K562 (cell line): Measurements from ENCODE around the gene NMRAL1. TPM values are rescaled to one million over a fixed set of nuclear protein-coding genes. Genes with fewer than 3 reads are reported as not detected.
A peak's percentile ranks its signal among the peaks of the same experiment; 100 is the strongest.

Experiments used
- ATF7 ChIP-seq: fragments of 450-650 bp; IDR thresholded peaks from 2 replicates; pipeline ENCODE4 v1.7.1; 2014; ENCODE audit warnings: mild to moderate bottlenecking, moderate library complexity
- ELF2 ChIP-seq: fragments of 250-450 bp; sonication (Bioruptor Pico); IDR thresholded peaks from 2 replicates; pipeline ENCODE4 v1.5.0; 2021; ENCODE audit warnings: mild to moderate bottlenecking
- FOXK2 ChIP-seq, 2 experiments: fragments of 450-650 bp; IDR thresholded peaks in 1 of 2; conservative IDR thresholded peaks in 1 of 2; 2 replicates each; pipeline ENCODE4 v1.6.1; 2016; ENCODE audit warnings: low read depth in 2 of 2, mild to moderate bottlenecking in 1 of 2
- MEIS2 ChIP-seq: fragments of 450-650 bp; IDR thresholded peaks from 2 replicates; pipeline ENCODE4 v1.6.1; 2014; ENCODE audit warnings: mild to moderate bottlenecking; ENCODE audit not compliant: partially characterized antibody
- NCOR1 ChIP-seq: fragments of 450-650 bp; IDR thresholded peaks from 2 replicates; pipeline ENCODE4 v1.6.1; 2016; ENCODE audit warnings: mild to moderate bottlenecking, moderate library complexity
- PRPF4 ChIP-seq: fragments of 200-400 bp; formaldehyde crosslinking; IDR thresholded peaks from one replicate; pipeline ENCODE4 v1.6.1; 2017; ENCODE audit warnings: low read length, low read depth, mild to moderate bottlenecking; ENCODE audit not compliant: insufficient read depth, poor library complexity, severe bottlenecking
- polyA plus RNA-seq, 8 experiments: library from polyadenylated mRNA; depleted of rRNA in 4 of 8; stranded (reverse) in 5 of 8; unstranded in 3 of 8; fragments of >200 nt; fragmentation: Nextera tagmentation in 2 of 8; fragmentation: Illumina TruSeq in 1 of 8; extraction: Ambion mirVana in 2 of 8; extraction: Trizol in 1 of 8; gene quantifications; 2 replicates each; pipeline versions ENCODE4 v1.2.1 to v1.2.3, GENCODE V29; 2011 to 2014; ENCODE audit warnings: inconsistent platforms in 1 of 8, missing spikeins in 1 of 8
- total RNA-seq, 7 experiments: library from RNA; depleted of rRNA in 6 of 7; stranded (reverse); fragments of >200 nt in 6 of 7; fragmentation: Illumina TruSeq in 2 of 7; extraction: Trizol in 2 of 7; gene quantifications; 2 replicates each; pipeline versions ENCODE4 v1.2.1 to v1.2.3, GENCODE V29; 2011 to 2021; ENCODE audit warnings: low replicate concordance in 1 of 7
- TF ChIP-seq, protein P1 (sequence below), 2 experiments: IDR thresholded peaks in 1 of 2; conservative IDR thresholded peaks in 1 of 2; 2 replicates each; pipeline ENCODE4 v1.6.1; 2016; ENCODE audit warnings: low read depth in 2 of 2, mild to moderate bottlenecking in 1 of 2, missing compliant biosample characterization in 1 of 2, missing genetic modification characterization in 1 of 2, moderate library complexity in 1 of 2
- TF ChIP-seq, protein P2 (sequence below): fragments of 250-450 bp; sonication (Bioruptor Pico); IDR thresholded peaks from 2 replicates; pipeline ENCODE4 v1.8.0; 2021; ENCODE audit warnings: mild to moderate bottlenecking, moderate library complexity
- TF ChIP-seq, protein P3 (sequence below): fragments of 250-450 bp; sonication (Bioruptor Pico); IDR thresholded peaks from 2 replicates; pipeline ENCODE4 v1.4.0; 2020
- TF ChIP-seq, protein P4 (sequence below), 2 experiments: IDR thresholded peaks; 2 replicates each; pipeline ENCODE4 v1.6.1; 2012; ENCODE audit warnings: improper control_type of control experiment in 2 of 2, low read depth in 2 of 2, low read length in 2 of 2, borderline replicate concordance in 1 of 2

NMRAL1 gene
- total and polyA plus RNA-seq, 9 of the 15 experiments (the other 6 are each of a cell fraction or from before 2014, with no cell fraction given) = 6.3 to 116 (median 63.2) TPM

- TF ChIP-seq, protein P1, sequence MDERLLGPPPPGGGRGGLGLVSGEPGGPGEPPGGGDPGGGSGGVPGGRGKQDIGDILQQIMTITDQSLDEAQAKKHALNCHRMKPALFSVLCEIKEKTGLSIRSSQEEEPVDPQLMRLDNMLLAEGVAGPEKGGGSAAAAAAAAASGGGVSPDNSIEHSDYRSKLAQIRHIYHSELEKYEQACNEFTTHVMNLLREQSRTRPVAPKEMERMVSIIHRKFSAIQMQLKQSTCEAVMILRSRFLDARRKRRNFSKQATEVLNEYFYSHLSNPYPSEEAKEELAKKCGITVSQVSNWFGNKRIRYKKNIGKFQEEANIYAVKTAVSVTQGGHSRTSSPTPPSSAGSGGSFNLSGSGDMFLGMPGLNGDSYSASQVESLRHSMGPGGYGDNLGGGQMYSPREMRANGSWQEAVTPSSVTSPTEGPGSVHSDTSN (CRISPR knock-in tag; IDR thresholded peaks at IDR 0.05; ENCODE audit: low read depth) = no peak
- TF ChIP-seq, protein P1 (tag; conservative IDR thresholded peaks at IDR 0.05; ENCODE audit: low read depth) = no peak
- TF ChIP-seq, protein P2, sequence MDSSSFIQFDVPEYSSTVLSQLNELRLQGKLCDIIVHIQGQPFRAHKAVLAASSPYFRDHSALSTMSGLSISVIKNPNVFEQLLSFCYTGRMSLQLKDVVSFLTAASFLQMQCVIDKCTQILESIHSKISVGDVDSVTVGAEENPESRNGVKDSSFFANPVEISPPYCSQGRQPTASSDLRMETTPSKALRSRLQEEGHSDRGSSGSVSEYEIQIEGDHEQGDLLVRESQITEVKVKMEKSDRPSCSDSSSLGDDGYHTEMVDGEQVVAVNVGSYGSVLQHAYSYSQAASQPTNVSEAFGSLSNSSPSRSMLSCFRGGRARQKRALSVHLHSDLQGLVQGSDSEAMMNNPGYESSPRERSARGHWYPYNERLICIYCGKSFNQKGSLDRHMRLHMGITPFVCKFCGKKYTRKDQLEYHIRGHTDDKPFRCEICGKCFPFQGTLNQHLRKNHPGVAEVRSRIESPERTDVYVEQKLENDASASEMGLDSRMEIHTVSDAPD (CRISPR knock-in tag) = no peak
- TF ChIP-seq ELF2 (CRISPR knock-in tag) (no peak), NCOR1 (no peak), ATF7 (peak; percentile 82), FOXK2 (conservative IDR thresholded peaks at IDR 0.05 in 1 of 2, IDR thresholded peaks at IDR 0.05 in 1 of 2; ENCODE audit: low read depth in 2 of 2) (peak; percentile 61 to 80; a peak in 3 of 4 replicates), MEIS2 (peak; percentile 83), PRPF4 (no peak)
- TF ChIP-seq, protein P3, sequence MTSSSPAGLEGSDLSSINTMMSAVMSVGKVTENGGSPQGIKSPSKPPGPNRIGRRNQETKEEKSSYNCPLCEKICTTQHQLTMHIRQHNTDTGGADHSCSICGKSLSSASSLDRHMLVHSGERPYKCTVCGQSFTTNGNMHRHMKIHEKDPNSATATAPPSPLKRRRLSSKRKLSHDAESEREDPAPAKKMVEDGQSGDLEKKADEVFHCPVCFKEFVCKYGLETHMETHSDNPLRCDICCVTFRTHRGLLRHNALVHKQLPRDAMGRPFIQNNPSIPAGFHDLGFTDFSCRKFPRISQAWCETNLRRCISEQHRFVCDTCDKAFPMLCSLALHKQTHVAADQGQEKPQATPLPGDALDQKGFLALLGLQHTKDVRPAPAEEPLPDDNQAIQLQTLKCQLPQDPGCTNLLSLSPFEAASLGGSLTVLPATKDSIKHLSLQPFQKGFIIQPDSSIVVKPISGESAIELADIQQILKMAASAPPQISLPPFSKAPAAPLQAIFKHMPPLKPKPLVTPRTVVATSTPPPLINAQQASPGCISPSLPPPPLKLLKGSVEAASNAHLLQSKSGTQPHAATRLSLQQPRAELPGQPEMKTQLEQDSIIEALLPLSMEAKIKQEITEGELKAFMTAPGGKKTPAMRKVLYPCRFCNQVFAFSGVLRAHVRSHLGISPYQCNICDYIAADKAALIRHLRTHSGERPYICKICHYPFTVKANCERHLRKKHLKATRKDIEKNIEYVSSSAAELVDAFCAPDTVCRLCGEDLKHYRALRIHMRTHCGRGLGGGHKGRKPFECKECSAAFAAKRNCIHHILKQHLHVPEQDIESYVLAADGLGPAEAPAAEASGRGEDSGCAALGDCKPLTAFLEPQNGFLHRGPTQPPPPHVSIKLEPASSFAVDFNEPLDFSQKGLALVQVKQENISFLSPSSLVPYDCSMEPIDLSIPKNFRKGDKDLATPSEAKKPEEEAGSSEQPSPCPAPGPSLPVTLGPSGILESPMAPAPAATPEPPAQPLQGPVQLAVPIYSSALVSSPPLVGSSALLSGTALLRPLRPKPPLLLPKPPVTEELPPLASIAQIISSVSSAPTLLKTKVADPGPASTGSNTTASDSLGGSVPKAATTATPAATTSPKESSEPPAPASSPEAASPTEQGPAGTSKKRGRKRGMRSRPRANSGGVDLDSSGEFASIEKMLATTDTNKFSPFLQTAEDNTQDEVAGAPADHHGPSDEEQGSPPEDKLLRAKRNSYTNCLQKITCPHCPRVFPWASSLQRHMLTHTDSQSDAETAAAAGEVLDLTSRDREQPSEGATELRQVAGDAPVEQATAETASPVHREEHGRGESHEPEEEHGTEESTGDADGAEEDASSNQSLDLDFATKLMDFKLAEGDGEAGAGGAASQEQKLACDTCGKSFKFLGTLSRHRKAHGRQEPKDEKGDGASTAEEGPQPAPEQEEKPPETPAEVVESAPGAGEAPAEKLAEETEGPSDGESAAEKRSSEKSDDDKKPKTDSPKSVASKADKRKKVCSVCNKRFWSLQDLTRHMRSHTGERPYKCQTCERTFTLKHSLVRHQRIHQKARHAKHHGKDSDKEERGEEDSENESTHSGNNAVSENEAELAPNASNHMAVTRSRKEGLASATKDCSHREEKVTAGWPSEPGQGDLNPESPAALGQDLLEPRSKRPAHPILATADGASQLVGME = 0 out of 2 replicates have a peak, but pooled peaks have one; percentile 64
- TF ChIP-seq, protein P4, sequence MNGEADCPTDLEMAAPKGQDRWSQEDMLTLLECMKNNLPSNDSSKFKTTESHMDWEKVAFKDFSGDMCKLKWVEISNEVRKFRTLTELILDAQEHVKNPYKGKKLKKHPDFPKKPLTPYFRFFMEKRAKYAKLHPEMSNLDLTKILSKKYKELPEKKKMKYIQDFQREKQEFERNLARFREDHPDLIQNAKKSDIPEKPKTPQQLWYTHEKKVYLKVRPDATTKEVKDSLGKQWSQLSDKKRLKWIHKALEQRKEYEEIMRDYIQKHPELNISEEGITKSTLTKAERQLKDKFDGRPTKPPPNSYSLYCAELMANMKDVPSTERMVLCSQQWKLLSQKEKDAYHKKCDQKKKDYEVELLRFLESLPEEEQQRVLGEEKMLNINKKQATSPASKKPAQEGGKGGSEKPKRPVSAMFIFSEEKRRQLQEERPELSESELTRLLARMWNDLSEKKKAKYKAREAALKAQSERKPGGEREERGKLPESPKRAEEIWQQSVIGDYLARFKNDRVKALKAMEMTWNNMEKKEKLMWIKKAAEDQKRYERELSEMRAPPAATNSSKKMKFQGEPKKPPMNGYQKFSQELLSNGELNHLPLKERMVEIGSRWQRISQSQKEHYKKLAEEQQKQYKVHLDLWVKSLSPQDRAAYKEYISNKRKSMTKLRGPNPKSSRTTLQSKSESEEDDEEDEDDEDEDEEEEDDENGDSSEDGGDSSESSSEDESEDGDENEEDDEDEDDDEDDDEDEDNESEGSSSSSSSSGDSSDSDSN (IDR thresholded peaks at IDR 0.05; ENCODE audit: borderline replicate concordance in 1 of 2, low read depth in 2 of 2, low read length in 2 of 2) = peak; percentile 87 to 88; a peak in 3 of 4 replicates
Measured at GRCh38 chr16:4475880-4476788, 1.7 kb upstream of the NMRAL1 start, which contains the start of gene HMOX2 (continued).
